Effector memory CD8-positive, alpha-beta T cell (primary cell): ENCODE data around the gene GPR156.
A peak's percentile ranks its signal among the peaks of the same experiment; 100 is the strongest.
"Not testable (repeated sequence)": the region's sequence is repeated elsewhere in the genome, so short reads cannot be mapped to it uniquely, and the experiment has no call there.

Source experiments
- ATAC-seq: fragments of 150-1000 bp; cut with Tn5 transposase; replicated peaks from 2 replicates; pipeline ENCODE4 v1.10.0; 2021; ENCODE audit warnings: mild to moderate bottlenecking, moderate library complexity
- DNase-seq, 3 experiments: peaks; one replicate each; pipeline ENCODE4 v3.0.0; 2021
- H3K27ac Mint-ChIP-seq, 2 donors: one replicate each; pipeline ENCODE4 v1.8.0; 2022; ENCODE audit warnings: mild to moderate bottlenecking in 2 of 2, mixed read lengths in 2 of 2, moderate library complexity in 2 of 2
- H3K27me3 Mint-ChIP-seq, 2 donors: one replicate each; pipeline ENCODE4 v1.8.0; 2022; ENCODE audit warnings: mixed read lengths in 2 of 2
- H3K36me3 Mint-ChIP-seq: one replicate; pipeline ENCODE4 v1.8.0; 2022; ENCODE audit warnings: mild to moderate bottlenecking, moderate library complexity, mixed read lengths; ENCODE audit not compliant: insufficient read depth
- H3K4me1 Mint-ChIP-seq, 2 donors: one replicate each; pipeline ENCODE4 v1.8.0; 2022; ENCODE audit warnings: low read depth in 2 of 2, mixed read lengths in 2 of 2
- H3K4me3 Mint-ChIP-seq, 2 donors: one replicate each; pipeline ENCODE4 v1.8.0; 2022; ENCODE audit warnings: mild to moderate bottlenecking in 2 of 2, mixed read lengths in 2 of 2, moderate library complexity in 2 of 2
- H3K9me3 Mint-ChIP-seq, 2 donors: one replicate each; pipeline ENCODE4 v1.8.0; 2022; ENCODE audit warnings: mixed read lengths in 2 of 2

Gene GPR156

DNA sequence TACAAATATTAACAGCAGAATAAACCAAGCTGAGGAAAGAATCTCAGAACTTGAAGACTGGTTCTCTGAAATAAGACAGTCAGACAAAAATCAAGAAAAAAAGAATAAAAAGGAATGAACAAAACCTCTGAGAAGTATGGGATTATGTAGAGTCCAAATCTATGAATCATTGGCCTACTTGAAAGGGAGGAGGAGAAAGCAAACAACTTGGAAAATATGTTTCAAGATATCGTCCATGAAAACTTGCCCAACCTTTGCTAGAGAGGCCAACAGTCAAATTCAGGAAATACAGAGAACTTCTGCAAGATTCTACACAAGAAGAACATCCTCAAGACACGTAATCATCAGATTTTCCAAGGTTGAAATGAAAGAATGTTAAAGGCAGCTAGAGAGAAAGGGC is 6.5 kb upstream of the GPR156 start:
- ATAC-seq = not testable (repeated sequence)

DNA sequence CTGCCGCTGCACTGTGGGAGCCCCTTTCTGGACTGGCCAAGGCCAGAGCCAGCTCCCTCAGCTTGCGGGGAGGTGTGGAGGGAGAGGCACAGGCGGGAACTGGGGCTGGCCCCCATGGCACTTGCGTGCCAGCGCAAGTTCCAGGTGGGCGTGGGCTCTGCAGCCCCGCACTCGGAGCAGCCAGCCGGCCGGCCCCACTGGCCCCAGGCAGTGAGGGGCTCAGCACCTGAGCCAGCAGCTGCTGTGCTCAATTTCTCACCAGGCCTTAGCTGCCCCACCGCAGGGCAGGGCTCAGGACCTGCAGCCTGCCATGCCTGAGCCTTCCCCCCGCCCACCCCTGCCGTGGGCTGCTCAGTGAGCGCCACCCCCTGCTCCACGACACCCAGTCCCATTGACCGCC is 4.6 kb upstream of the GPR156 start:
- no peak overlapping the region for H3K4me3 Mint-ChIP-seq
- peaks cover 0 to 2% of the 10 kb centered on the region in 2 donors for H3K4me1 Mint-ChIP-seq
- H3K36me3 Mint-ChIP-seq = peaks cover 4% of the 10 kb centered on the region
- no peak overlapping the region for H3K27ac Mint-ChIP-seq
- peaks cover 46 to 73% of the 10 kb centered on the region in 2 donors for H3K27me3 Mint-ChIP-seq
- DNase-seq = no peak
- H3K9me3 Mint-ChIP-seq = peaks cover 0 to 2% of the 10 kb centered on the region in 2 donors
- ATAC-seq = no peak

More for the DNA sequence above, 6.5 kb upstream of the GPR156 start:
- H3K27ac Mint-ChIP-seq, H3K36me3 Mint-ChIP-seq, H3K4me3 Mint-ChIP-seq, DNase-seq, H3K9me3 Mint-ChIP-seq, H3K4me1 Mint-ChIP-seq: not testable (repeated sequence)
- H3K27me3 Mint-ChIP-seq = peaks cover 41 to 70% of the 10 kb centered on the region in 2 donors

DNA sequence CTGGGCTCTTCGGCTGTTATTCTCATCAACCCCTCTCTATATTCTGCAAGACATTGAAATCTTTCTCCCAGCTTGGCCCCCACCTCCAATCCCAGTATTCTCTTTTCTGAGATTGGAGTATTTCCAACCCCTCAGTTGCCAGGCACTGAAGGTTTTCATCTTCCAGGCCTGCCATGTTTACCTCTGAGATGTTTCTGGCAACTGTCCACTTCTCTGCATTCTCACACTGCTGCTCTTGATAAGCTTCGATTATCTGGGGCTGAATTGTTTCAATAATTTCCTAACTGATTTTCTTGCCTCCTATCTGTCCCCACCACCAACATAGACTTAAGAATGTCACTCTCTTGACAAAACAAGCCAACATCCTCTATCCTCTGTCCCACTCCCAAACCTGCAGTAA is 1.4 kb upstream of the GPR156 start:
- H3K27me3 Mint-ChIP-seq = peaks cover 73 to 81% of the 10 kb centered on the region in 2 donors
- ATAC-seq (no peak), DNase-seq (no peak)
- H3K4me1 Mint-ChIP-seq = peaks cover 0 to 3% of the 10 kb centered on the region in 2 donors
- H3K4me3 Mint-ChIP-seq = no peak overlapping the region
- H3K9me3 Mint-ChIP-seq = no peaks in the 10 kb centered on the region
- peaks cover 6% of the 10 kb centered on the region for H3K36me3 Mint-ChIP-seq
- H3K27ac Mint-ChIP-seq = no peak overlapping the region

DNA sequence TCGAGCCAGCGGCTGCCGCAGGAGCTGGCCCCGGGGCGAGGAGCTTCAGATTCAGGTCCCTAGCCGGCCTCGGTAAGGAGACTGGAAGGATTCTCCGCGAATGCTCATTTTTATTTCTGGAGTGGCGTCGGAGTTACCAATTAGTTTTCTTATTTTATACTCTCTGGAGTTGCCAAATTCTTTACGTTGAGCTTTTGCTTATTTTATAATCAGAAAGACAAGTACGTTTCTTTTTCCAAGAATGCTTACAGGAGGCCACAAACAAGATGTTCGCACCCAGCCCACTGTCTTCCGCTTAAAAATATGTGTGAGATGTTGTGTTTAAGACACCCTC is 453 bp upstream of the GPR156 start:
- Mint-ChIP-seq H3K9me3 (no peaks in the 10 kb centered on the region), H3K4me1 (peaks cover 0 to 3% of the 10 kb centered on the region in 2 donors), H3K4me3 (peak overlapping the region in 1 of 2 donors; percentile 5), H3K36me3 (peaks cover 6% of the 10 kb centered on the region), H3K27me3 (peaks cover 79 to 85% of the 10 kb centered on the region in 2 donors), H3K27ac (no peak overlapping the region)
- DNase-seq (no peak), ATAC-seq (no peak)

DNA sequence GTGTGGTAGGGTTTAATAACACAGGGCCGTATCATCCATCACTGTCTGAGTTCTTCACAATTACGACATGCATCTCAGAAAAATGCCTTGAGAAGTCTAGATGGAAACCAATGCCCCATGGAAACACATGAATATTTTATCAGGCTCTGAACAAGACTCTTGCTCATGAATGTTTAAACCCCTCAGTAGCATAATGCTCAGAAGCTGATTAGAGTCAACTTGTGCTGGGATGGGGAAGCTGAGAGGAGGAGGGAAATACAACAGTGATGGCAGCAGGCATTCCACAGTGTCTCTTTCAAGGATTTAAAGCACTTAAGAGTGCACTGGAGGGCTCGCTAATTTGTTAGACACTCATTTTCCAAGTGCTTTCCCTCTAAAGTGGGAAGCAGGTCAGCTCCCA is 3.8 kb downstream of the GPR156 start:
- no peak for ATAC-seq
- peaks cover 0 to 3% of the 10 kb centered on the region in 2 donors for H3K4me1 Mint-ChIP-seq
- no peak for DNase-seq
- no peak overlapping the region for H3K4me3 Mint-ChIP-seq
- H3K27ac Mint-ChIP-seq = no peak overlapping the region
- no peaks in the 10 kb centered on the region for H3K9me3 Mint-ChIP-seq
- H3K27me3 Mint-ChIP-seq = peaks cover 80 to 91% of the 10 kb centered on the region in 2 donors
- H3K36me3 Mint-ChIP-seq = peaks cover 3% of the 10 kb centered on the region

DNA sequence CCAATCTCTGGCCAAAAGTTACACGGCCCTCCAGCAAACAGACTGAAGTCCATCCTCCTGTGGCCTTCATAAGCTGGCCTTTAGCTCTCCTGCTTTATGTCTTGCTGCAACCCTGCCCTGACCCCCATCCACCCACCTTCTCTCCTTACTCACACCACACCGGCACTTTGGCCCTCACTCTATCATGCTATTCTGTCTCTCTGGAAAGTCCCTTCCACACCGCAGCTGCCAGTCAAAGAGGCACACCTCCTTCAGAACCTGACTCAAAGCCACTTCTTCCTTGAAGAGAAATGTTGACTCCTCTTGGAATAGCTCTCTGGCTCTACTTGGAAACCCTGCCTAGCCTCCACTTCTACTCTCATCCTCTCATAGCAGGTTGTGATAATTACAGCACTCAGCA is 4.5 kb downstream of the GPR156 start:
- Mint-ChIP-seq H3K27me3 (peaks cover 80 to 91% of the 10 kb centered on the region in 2 donors), H3K4me3 (no peak overlapping the region), H3K4me1 (peaks cover 0 to 3% of the 10 kb centered on the region in 2 donors), H3K9me3 (no peaks in the 10 kb centered on the region), H3K27ac (no peak overlapping the region), H3K36me3 (peaks cover 3% of the 10 kb centered on the region)
- DNase-seq = no peak
- no peak for ATAC-seq

DNA sequence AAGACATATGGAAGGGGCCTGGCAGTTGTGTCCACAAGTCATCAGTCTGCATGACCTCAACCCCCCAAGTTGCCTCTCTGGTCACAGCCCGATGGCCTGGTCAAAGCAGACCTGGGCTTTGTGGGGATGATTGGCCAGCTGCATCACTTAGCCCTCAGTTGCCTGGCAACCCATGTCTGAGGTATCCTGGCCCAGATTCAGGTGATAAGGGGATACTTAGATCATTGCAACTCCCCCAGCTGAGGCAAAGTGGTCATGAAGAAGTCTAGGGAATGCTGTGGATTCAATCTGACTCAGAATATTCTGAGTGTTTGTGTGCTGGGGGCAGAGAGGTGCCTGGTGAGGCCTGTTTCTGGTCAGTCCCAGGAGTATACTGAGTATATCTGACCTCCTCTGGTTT is 5.0 kb downstream of the GPR156 start:
- ATAC-seq (no peak), DNase-seq (no peak)
- Mint-ChIP-seq H3K27ac (no peak overlapping the region), H3K4me3 (no peak overlapping the region), H3K9me3 (no peaks in the 10 kb centered on the region), H3K4me1 (peaks cover 0 to 3% of the 10 kb centered on the region in 2 donors), H3K36me3 (peaks cover 3% of the 10 kb centered on the region), H3K27me3 (peaks cover 81 to 94% of the 10 kb centered on the region in 2 donors)

DNA sequence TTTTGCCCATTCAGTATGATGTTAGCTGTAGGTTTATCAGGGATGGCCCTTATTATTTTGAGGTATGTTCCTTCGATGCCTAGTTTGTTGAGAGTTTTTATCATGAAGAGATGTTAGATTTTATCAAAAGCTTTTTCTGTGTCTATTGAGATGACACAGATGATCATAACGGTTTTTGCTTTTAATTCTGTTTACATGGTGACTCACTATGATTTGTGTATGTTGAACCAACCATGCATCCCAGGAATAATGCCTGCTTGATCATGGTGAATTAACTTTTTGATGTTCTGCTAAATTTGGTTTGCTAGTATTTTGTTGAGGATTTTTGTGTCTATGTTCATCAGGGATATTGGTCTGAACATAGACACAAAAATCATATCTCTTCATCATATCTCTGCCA is 8.3 kb downstream of the GPR156 start:
- ATAC-seq = no peak
- peaks cover 64 to 73% of the 10 kb centered on the region in 2 donors for H3K27me3 Mint-ChIP-seq
- no peak overlapping the region for H3K27ac Mint-ChIP-seq

DNA sequence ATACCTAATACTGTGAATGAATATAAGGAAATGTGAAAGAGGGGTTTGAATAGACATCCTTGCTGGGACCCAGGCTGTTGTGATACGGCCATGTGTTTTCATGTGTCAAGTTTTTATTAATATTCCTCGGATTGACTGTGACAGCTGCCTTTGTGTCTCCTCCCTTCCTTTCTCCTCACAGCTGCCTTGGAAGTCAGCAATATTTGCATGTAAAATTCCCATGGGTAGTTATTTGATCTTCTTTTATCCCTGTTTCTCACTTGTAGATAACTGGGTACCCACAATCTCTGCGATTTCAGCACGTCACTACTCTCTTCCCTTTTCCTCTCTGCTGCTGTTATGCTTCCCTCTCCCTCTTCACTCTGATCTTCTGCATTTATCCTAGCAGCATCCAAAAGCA is 9.4 kb downstream of the GPR156 start:
- Mint-ChIP-seq H3K9me3 (no peaks in the 10 kb centered on the region), H3K4me3 (no peak overlapping the region), H3K36me3 (no peaks in the 10 kb centered on the region), H3K4me1 (no peaks in the 10 kb centered on the region), H3K27ac (no peak overlapping the region), H3K27me3 (peaks cover 52 to 62% of the 10 kb centered on the region in 2 donors)
- DNase-seq (no peak), ATAC-seq (no peak)

More for the DNA sequence above, 8.3 kb downstream of the GPR156 start:
- Mint-ChIP-seq H3K9me3 (no peaks in the 10 kb centered on the region), H3K36me3 (no peaks in the 10 kb centered on the region), H3K4me3 (no peak overlapping the region), H3K4me1 (no peaks in the 10 kb centered on the region)
- no peak for DNase-seq

DNA sequence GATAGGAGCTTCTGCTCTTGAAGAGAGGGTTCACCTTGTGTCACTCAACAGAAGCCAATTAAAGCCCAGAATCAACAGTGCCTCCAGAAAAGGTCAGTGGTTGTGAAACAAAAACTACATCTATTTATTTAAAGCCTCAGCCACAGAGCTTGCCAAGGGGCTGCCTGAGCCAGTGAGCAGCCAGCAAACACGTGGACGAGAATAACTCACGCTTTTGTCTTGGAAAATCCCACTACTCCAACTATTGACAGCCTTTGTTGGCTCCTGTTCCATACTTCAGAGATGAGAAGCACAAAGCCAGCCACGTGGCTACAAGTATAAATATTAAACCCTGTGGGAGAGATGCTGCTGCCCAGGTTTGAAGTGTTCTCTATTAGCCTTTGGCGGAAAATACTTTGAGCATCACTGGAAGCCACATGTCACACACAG is 10.3 kb downstream of the GPR156 start:
- no peaks in the 10 kb centered on the region for H3K9me3 Mint-ChIP-seq
- no peak for ATAC-seq

DNA sequence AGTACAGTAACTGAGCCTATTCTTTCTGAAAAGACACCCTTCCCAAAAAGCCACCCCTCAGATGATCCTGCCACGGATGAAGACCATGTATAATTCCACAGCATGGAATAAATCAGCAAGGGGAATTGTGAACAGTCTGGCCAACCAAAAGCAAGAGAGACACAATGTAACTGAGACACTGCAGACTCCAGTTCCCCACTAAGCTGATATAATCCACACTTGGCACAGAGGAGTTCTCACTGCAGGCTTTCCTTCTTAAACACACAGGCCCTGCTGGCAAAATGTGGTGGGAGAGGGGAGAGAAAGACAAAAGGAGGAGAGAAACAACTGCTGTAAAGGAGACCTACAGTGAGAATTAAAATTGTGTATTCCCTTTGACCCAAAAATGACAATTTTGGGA is 12.7 kb downstream of the GPR156 start:
- Mint-ChIP-seq H3K36me3 (no peaks in the 10 kb centered on the region), H3K4me1 (no peaks in the 10 kb centered on the region), H3K27me3 (peaks cover 34 to 44% of the 10 kb centered on the region in 2 donors), H3K27ac (no peak overlapping the region), H3K9me3 (no peaks in the 10 kb centered on the region), H3K4me3 (no peak overlapping the region)
- DNase-seq = no peak
- no peak for ATAC-seq

More for the DNA sequence above, 10.3 kb downstream of the GPR156 start:
- no peak for DNase-seq
- H3K27ac Mint-ChIP-seq = no peak overlapping the region
- no peaks in the 10 kb centered on the region for H3K36me3 Mint-ChIP-seq
- H3K27me3 Mint-ChIP-seq = peaks cover 52 to 53% of the 10 kb centered on the region in 2 donors
- H3K4me1 Mint-ChIP-seq = no peaks in the 10 kb centered on the region
- no peak overlapping the region for H3K4me3 Mint-ChIP-seq

DNA sequence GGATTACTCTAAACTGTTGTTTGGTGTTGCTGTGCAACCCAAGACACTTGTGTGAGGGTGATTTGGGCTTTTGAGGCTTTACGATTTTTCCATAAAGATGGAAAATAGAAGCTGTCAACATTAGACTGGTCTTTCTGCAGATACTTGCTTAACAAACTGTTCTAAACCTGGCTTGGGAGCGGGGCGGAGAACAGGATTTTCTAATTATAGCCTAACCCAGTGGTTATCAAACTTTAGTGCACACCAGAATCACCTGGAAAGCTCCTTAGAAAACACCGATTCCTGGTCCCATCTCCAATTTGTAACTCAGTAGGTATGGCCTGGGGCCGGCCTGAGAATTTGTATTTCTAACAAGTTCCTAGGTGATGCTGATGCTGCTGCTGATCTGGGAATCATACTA is 19.0 kb downstream of the GPR156 start:
- Mint-ChIP-seq H3K36me3 (no peaks in the 10 kb centered on the region), H3K4me1 (no peaks in the 10 kb centered on the region), H3K27me3 (peaks cover 26 to 39% of the 10 kb centered on the region in 2 donors), H3K9me3 (no peaks in the 10 kb centered on the region), H3K4me3 (no peak overlapping the region), H3K27ac (no peak overlapping the region)
- no peak for DNase-seq
- no peak for ATAC-seq

DNA sequence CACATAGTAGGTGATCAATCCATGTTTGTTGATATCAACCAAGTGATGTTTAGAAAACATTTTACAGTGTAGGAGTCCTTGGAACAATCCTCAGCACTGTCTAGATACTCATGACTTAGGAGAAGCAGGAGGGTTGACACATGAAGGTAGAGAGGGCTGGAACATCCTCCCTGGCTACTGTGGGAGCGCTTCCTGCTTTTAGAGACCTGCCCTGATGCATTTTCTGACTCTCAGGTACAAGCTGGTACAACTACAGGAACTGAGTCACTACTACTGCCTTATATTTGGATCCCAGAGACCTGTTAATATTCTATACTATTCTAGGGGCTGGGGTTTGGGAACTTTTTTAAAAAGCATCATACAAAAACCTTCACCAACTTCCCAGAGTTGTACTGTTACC is 20.1 kb downstream of the GPR156 start:
- H3K27me3 Mint-ChIP-seq = peaks cover 26 to 37% of the 10 kb centered on the region in 2 donors
- no peak overlapping the region for H3K4me3 Mint-ChIP-seq
- H3K27ac Mint-ChIP-seq = no peak overlapping the region
- no peaks in the 10 kb centered on the region for H3K4me1 Mint-ChIP-seq
- DNase-seq (no peak), ATAC-seq (no peak)
- H3K36me3 Mint-ChIP-seq = no peaks in the 10 kb centered on the region
- H3K9me3 Mint-ChIP-seq = no peaks in the 10 kb centered on the region

DNA sequence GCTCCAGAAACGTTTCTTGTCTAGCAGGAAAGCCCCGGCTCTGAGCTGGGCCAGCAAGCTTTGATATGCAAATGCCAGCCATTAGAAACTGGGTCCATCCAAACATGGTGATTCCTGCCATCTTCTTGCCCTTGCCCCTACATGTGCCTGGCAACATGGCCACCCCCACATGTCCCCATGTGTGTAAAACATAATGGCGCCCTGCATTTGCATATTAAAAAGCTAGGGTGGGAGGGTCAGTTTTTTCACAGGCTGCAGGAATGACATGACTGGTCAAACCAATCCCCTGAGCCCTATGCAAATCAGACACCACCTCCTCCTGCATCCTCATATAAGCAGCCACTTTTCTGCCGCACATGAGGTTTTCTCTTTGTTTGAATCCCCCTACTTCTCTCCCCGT is 21.2 kb downstream of the GPR156 start:
- Mint-ChIP-seq H3K27me3 (peaks cover 26 to 30% of the 10 kb centered on the region in 2 donors), H3K4me1 (no peaks in the 10 kb centered on the region), H3K27ac (no peak overlapping the region), H3K4me3 (no peak overlapping the region), H3K9me3 (no peaks in the 10 kb centered on the region), H3K36me3 (no peaks in the 10 kb centered on the region)
- ATAC-seq = no peak
- no peak for DNase-seq

DNA sequence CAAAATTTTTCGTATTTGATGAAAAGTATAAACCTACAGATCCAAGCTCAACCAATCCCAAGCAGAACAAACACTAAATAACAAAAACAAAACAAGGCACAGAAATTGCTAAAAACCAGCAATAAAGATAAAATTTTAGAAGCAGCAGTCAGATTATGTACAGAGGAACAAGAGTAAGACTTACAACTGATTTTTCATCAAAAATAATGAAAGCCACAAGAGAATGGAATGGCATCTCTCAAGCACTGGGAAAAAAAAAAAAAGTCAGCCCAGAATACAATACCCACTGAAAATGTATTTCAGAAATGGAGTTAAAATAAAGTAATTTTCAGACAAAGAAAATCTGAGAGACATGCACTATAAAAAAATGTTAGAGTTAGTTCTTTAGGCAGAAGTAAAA is 27.0 kb downstream of the GPR156 start:
- H3K36me3 Mint-ChIP-seq = no peaks in the 10 kb centered on the region
- no peak overlapping the region for H3K4me3 Mint-ChIP-seq
- no peak for ATAC-seq
- DNase-seq = no peak
- H3K4me1 Mint-ChIP-seq = no peaks in the 10 kb centered on the region
- peaks cover 21 to 32% of the 10 kb centered on the region in 2 donors for H3K27me3 Mint-ChIP-seq
- no peaks in the 10 kb centered on the region for H3K9me3 Mint-ChIP-seq
- H3K27ac Mint-ChIP-seq = no peak overlapping the region
